Measurements from ENCODE around the gene UNC45A.

UNC45A gene

GRCh38 chr15:90962021-90962420 is 26.9 kb downstream of the UNC45A start:
- peaks cover 9% of the 10 kb centered on the region for H3K36me3 ChIP-seq (ENCODE audit: control insufficient read depth, insufficient read depth, low read length)
- H3K4me3 ChIP-seq (ENCODE audit: insufficient read depth, low read depth, low read length, poor library complexity, severe bottlenecking), result no peak overlapping the region
- H3K9me3 ChIP-seq (ENCODE audit: control insufficient read depth, low read length), result no peaks in the 10 kb centered on the region
- no peaks in the 10 kb centered on the region for H3K4me1 ChIP-seq (ENCODE audit: control insufficient read depth, insufficient read depth, low read length, poor library complexity, severe bottlenecking)
- H3K27me3 ChIP-seq (replicated peaks; ENCODE audit: control insufficient read depth, insufficient read depth, low read length, poor library complexity, severe bottlenecking), result no peaks in the 10 kb centered on the region
- H3K27ac ChIP-seq (ENCODE audit: insufficient read depth, low read length, poor library complexity, severe bottlenecking), result no peak overlapping the region
- no peak for DNase-seq

- Histone ChIP-seq H3K27me3 (replicated peaks; ENCODE audit: control insufficient read depth, insufficient read depth, low read length, poor library complexity, severe bottlenecking) (no peaks in the 10 kb centered on the region), H3K36me3 (ENCODE audit: control insufficient read depth, insufficient read depth, low read length) (peaks cover 1% of the 10 kb centered on the region), H3K27ac (ENCODE audit: insufficient read depth, low read length, poor library complexity, severe bottlenecking) (no peak overlapping the region), H3K4me3 (ENCODE audit: insufficient read depth, low read depth, low read length, poor library complexity, severe bottlenecking) (no peak overlapping the region), H3K9me3 (ENCODE audit: control insufficient read depth, low read length) (no peaks in the 10 kb centered on the region), H3K4me1 (ENCODE audit: control insufficient read depth, insufficient read depth, low read length, poor library complexity, severe bottlenecking) (no peaks in the 10 kb centered on the region)
- DNase-seq, result no peak
Measured at GRCh38 chr15:90966262-90966661, 31.2 kb downstream of the UNC45A start.

- H3K4me1 ChIP-seq (ENCODE audit: control insufficient read depth, insufficient read depth, low read length, poor library complexity, severe bottlenecking), result no peaks in the 10 kb centered on the region
- no peaks in the 10 kb centered on the region for H3K36me3 ChIP-seq (ENCODE audit: control insufficient read depth, insufficient read depth, low read length)
- no peak for DNase-seq
- no peaks in the 10 kb centered on the region for H3K27me3 ChIP-seq (replicated peaks; ENCODE audit: control insufficient read depth, insufficient read depth, low read length, poor library complexity, severe bottlenecking)
- H3K27ac ChIP-seq (ENCODE audit: insufficient read depth, low read length, poor library complexity, severe bottlenecking), result no peak overlapping the region
- H3K9me3 ChIP-seq (ENCODE audit: control insufficient read depth, low read length), result no peaks in the 10 kb centered on the region
- H3K4me3 ChIP-seq (ENCODE audit: insufficient read depth, low read depth, low read length, poor library complexity, severe bottlenecking), result no peak overlapping the region
Measured at GRCh38 chr15:90967206-90967605, 32.1 kb downstream of the UNC45A start.

GRCh38 chr15:90968434-90968833 is 33.3 kb downstream of the UNC45A start:
- no peaks in the 10 kb centered on the region for H3K4me1 ChIP-seq (ENCODE audit: control insufficient read depth, insufficient read depth, low read length, poor library complexity, severe bottlenecking)
- H3K36me3 ChIP-seq (ENCODE audit: control insufficient read depth, insufficient read depth, low read length), result no peaks in the 10 kb centered on the region
- no peaks in the 10 kb centered on the region for H3K27me3 ChIP-seq (replicated peaks; ENCODE audit: control insufficient read depth, insufficient read depth, low read length, poor library complexity, severe bottlenecking)
- no peak overlapping the region for H3K4me3 ChIP-seq (ENCODE audit: insufficient read depth, low read depth, low read length, poor library complexity, severe bottlenecking)
- DNase-seq, result no peak
- no peak overlapping the region for H3K27ac ChIP-seq (ENCODE audit: insufficient read depth, low read length, poor library complexity, severe bottlenecking)
- no peaks in the 10 kb centered on the region for H3K9me3 ChIP-seq (ENCODE audit: control insufficient read depth, low read length)

GRCh38 chr15:90970274-90970673 is 35.2 kb downstream of the UNC45A start:
- no peak for DNase-seq
- H3K9me3 ChIP-seq (ENCODE audit: control insufficient read depth, low read length), result no peaks in the 10 kb centered on the region
- no peak overlapping the region for H3K27ac ChIP-seq (ENCODE audit: insufficient read depth, low read length, poor library complexity, severe bottlenecking)
- no peaks in the 10 kb centered on the region for H3K4me1 ChIP-seq (ENCODE audit: control insufficient read depth, insufficient read depth, low read length, poor library complexity, severe bottlenecking)
- no peaks in the 10 kb centered on the region for H3K27me3 ChIP-seq (replicated peaks; ENCODE audit: control insufficient read depth, insufficient read depth, low read length, poor library complexity, severe bottlenecking)
- H3K36me3 ChIP-seq (ENCODE audit: control insufficient read depth, insufficient read depth, low read length), result no peaks in the 10 kb centered on the region
- no peak overlapping the region for H3K4me3 ChIP-seq (ENCODE audit: insufficient read depth, low read depth, low read length, poor library complexity, severe bottlenecking)

GRCh38 chr15:90972133-90972532 is 37.0 kb downstream of the UNC45A start:
- DNase-seq, result no peak
- H3K27ac ChIP-seq (ENCODE audit: insufficient read depth, low read length, poor library complexity, severe bottlenecking), result no peak overlapping the region
- no peaks in the 10 kb centered on the region for H3K27me3 ChIP-seq (replicated peaks; ENCODE audit: control insufficient read depth, insufficient read depth, low read length, poor library complexity, severe bottlenecking)
- H3K4me3 ChIP-seq (ENCODE audit: insufficient read depth, low read depth, low read length, poor library complexity, severe bottlenecking), result no peak overlapping the region
- H3K4me1 ChIP-seq (ENCODE audit: control insufficient read depth, insufficient read depth, low read length, poor library complexity, severe bottlenecking), result no peaks in the 10 kb centered on the region
- no peaks in the 10 kb centered on the region for H3K36me3 ChIP-seq (ENCODE audit: control insufficient read depth, insufficient read depth, low read length)
- H3K9me3 ChIP-seq (ENCODE audit: control insufficient read depth, low read length), result no peaks in the 10 kb centered on the region

GRCh38 chr15:90974216-90974615 is 39.1 kb downstream of the UNC45A start:
- Histone ChIP-seq H3K4me3 (ENCODE audit: insufficient read depth, low read depth, low read length, poor library complexity, severe bottlenecking) (no peak overlapping the region), H3K4me1 (ENCODE audit: control insufficient read depth, insufficient read depth, low read length, poor library complexity, severe bottlenecking) (no peaks in the 10 kb centered on the region), H3K9me3 (ENCODE audit: control insufficient read depth, low read length) (no peaks in the 10 kb centered on the region), H3K36me3 (ENCODE audit: control insufficient read depth, insufficient read depth, low read length) (no peaks in the 10 kb centered on the region), H3K27ac (ENCODE audit: insufficient read depth, low read length, poor library complexity, severe bottlenecking) (no peak overlapping the region), H3K27me3 (replicated peaks; ENCODE audit: control insufficient read depth, insufficient read depth, low read length, poor library complexity, severe bottlenecking) (no peaks in the 10 kb centered on the region)
- no peak for DNase-seq

GRCh38 chr15:90979582-90979981 is 44.5 kb downstream of the UNC45A start:
- H3K4me3 ChIP-seq (ENCODE audit: insufficient read depth, low read depth, low read length, poor library complexity, severe bottlenecking), result no peak overlapping the region
- H3K27me3 ChIP-seq (replicated peaks; ENCODE audit: control insufficient read depth, insufficient read depth, low read length, poor library complexity, severe bottlenecking), result no peaks in the 10 kb centered on the region
- no peaks in the 10 kb centered on the region for H3K9me3 ChIP-seq (ENCODE audit: control insufficient read depth, low read length)
- H3K36me3 ChIP-seq (ENCODE audit: control insufficient read depth, insufficient read depth, low read length), result no peaks in the 10 kb centered on the region
- no peak for DNase-seq
- H3K4me1 ChIP-seq (ENCODE audit: control insufficient read depth, insufficient read depth, low read length, poor library complexity, severe bottlenecking), result no peaks in the 10 kb centered on the region
- no peak overlapping the region for H3K27ac ChIP-seq (ENCODE audit: insufficient read depth, low read length, poor library complexity, severe bottlenecking)

GRCh38 chr15:90981681-90982080 is 46.6 kb downstream of the UNC45A start:
- H3K9me3 ChIP-seq (ENCODE audit: control insufficient read depth, low read length), result no peaks in the 10 kb centered on the region
- H3K4me1 ChIP-seq (ENCODE audit: control insufficient read depth, insufficient read depth, low read length, poor library complexity, severe bottlenecking), result no peaks in the 10 kb centered on the region
- no peak overlapping the region for H3K27ac ChIP-seq (ENCODE audit: insufficient read depth, low read length, poor library complexity, severe bottlenecking)
- no peak overlapping the region for H3K4me3 ChIP-seq (ENCODE audit: insufficient read depth, low read depth, low read length, poor library complexity, severe bottlenecking)
- DNase-seq, result no peak
- no peaks in the 10 kb centered on the region for H3K27me3 ChIP-seq (replicated peaks; ENCODE audit: control insufficient read depth, insufficient read depth, low read length, poor library complexity, severe bottlenecking)
- H3K36me3 ChIP-seq (ENCODE audit: control insufficient read depth, insufficient read depth, low read length), result no peaks in the 10 kb centered on the region

GRCh38 chr15:90982135-90982534 is 47.0 kb downstream of the UNC45A start:
- no peaks in the 10 kb centered on the region for H3K4me1 ChIP-seq (ENCODE audit: control insufficient read depth, insufficient read depth, low read length, poor library complexity, severe bottlenecking)
- no peak overlapping the region for H3K4me3 ChIP-seq (ENCODE audit: insufficient read depth, low read depth, low read length, poor library complexity, severe bottlenecking)
- no peaks in the 10 kb centered on the region for H3K27me3 ChIP-seq (replicated peaks; ENCODE audit: control insufficient read depth, insufficient read depth, low read length, poor library complexity, severe bottlenecking)
- H3K36me3 ChIP-seq (ENCODE audit: control insufficient read depth, insufficient read depth, low read length), result no peaks in the 10 kb centered on the region
- H3K9me3 ChIP-seq (ENCODE audit: control insufficient read depth, low read length), result no peaks in the 10 kb centered on the region
- DNase-seq, result no peak
- H3K27ac ChIP-seq (ENCODE audit: insufficient read depth, low read length, poor library complexity, severe bottlenecking), result no peak overlapping the region
